Gastrocnemius medialis (tissue), 4 donors: ENCODE results near the gene AKIP1.

Source experiments
- CTCF ChIP-seq, 5 experiments: fragments of 450-650 bp in 3 of 5; fragments of 200-600 bp in 2 of 5; sonication (generic) in 2 of 5; IDR thresholded peaks in 4 of 5; conservative IDR thresholded peaks in 1 of 5; 1 replicate in 4 of 5; 2 replicates in 1 of 5; pipeline ENCODE4 v1.5.1; 2016 to 2019; ENCODE audit warnings: antibody characterized with exemption in 5 of 5, mild to moderate bottlenecking in 3 of 5, moderate library complexity in 3 of 5
- POLR2A ChIP-seq, 2 donors: fragments of 450-650 bp; IDR thresholded peaks; one replicate each; pipeline ENCODE4 v1.6.1; 2017; ENCODE audit warnings: antibody characterized with exemption in 2 of 2, mild to moderate bottlenecking in 2 of 2, moderate library complexity in 2 of 2

GRCh38 chr11:8899119-8899753 lies 11.8 kb upstream of the AKIP1 start:
- TF ChIP-seq POLR2A (IDR thresholded peaks at IDR 0.05) (no peak), CTCF (IDR thresholded peaks at IDR 0.05 in 4 of 5, conservative IDR thresholded peaks at IDR 0.05 in 1 of 5) (no peak)
